Left colon (tissue), 2 donors: ENCODE data around the gene MYO3B. TPM values are rescaled to one million over a fixed set of nuclear protein-coding genes. Genes with fewer than 3 reads are reported as not detected.
"Not testable (repeated sequence)": the region's sequence is repeated elsewhere in the genome, so short reads cannot be mapped to it uniquely, and the experiment has no call there.

ENCODE experiments used
- ATAC-seq: fragments of 200-7000 bp; cut with Tn5 transposase; one replicate; pipeline ENCODE4 v1.9.1; 2020; ENCODE audit warnings: mild to moderate bottlenecking, moderate library complexity
- DNase-seq, 2 donors: peaks; one replicate each; pipeline ENCODE4 v3.0.0-alpha.2; 2020
- intact Hi-C, 2 donors: fragments of 100-400 bp; cut with DNase I in 1 of 2; cut with micrococcal nuclease in 1 of 2; formaldehyde crosslinking; loops; one replicate each; pipeline versions ENCODE4 v1.11.2 to v1.14.0; 2022; cut with DNase I, micrococcal nuclease
- total RNA-seq, 2 donors: library from RNA; stranded (reverse); fragmentation: NEBNext Ultra II Directional; extraction: Animal tissue kit (Norgen Biotek cat#: 25700); gene quantifications; one replicate each; pipeline ENCODE4 v1.2.1, GENCODE V29; 2021
- donor health status: DM: no; HTN: no; CAD: no.
- donor health status: DM: yes; HTN: yes; CAD: no.

MYO3B gene
- total RNA-seq, 2 donors from 2014 or later, result 0.09 TPM; not detected in 1

DNA sequence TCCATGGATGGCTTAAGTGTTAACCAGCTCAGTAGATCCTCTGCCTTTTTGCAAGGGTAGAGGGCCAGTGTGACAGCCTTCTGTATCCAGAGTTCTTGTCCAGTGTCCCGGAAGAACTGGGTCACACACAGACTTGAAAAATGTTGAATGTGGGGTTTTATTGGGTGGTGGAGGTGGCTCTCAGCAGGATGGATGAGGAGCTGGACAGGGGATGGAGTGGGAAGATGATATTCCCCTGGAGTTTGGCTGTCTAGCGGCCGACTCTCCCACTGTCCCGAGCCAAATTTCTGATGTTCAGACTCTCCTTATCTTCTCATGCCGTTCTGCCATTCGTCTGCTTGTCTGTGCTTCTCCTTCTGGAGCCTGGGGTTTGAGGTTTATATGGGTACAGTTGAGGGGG, 72.6 kb downstream of the MYO3B start:
- intact Hi-C loops, result no loop called here
- ATAC-seq, result no peak
- no peak for DNase-seq

DNA sequence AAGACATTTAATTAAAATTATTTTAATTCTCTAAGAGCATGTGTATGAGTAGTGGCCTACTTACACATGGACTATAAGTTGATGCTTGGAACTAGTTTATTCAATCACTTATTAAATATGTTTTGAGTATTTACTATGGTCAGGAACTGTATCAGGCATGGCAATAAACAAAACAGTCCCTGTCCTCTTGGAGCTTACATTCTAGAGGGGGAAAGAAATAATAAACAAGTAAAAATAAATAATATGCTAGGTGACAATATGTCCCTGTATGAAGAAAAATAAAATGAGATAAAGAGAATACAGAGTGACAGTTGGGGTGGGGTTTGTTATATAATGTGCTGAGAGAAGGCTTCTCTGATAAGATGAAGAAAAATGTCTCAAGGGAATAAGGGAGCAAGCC, 74.5 kb downstream of the MYO3B start:
- intact Hi-C loops, result no loop called here
- no peak for DNase-seq
- ATAC-seq, result no peak

DNA sequence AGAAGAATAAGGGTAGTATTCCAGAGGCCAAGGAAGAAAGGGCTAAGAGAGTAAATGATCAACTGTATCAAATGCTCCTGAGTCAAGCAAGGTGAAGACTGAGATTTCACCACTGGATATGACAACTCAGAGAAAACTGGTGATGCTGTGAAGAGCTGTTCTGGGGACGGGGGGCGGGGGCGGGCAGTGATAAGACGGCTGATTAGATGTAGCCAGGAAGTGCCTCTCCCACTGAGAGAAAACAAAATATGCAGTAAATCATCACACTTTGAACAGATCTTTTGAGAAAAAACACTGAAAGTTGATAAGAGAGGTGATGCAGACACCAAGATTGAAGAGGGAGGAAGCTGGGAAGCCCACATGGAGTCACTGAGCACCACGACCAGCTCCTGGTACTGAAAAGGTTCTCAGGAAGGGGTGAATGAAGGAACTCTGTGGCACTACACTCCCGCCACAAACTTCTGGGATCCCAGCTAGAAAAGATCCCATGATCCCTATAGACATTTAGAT, 75.8 kb downstream of the MYO3B start:
- DNase-seq (no peak), ATAC-seq (no peak)
- intact Hi-C loops, result no loop called here

DNA sequence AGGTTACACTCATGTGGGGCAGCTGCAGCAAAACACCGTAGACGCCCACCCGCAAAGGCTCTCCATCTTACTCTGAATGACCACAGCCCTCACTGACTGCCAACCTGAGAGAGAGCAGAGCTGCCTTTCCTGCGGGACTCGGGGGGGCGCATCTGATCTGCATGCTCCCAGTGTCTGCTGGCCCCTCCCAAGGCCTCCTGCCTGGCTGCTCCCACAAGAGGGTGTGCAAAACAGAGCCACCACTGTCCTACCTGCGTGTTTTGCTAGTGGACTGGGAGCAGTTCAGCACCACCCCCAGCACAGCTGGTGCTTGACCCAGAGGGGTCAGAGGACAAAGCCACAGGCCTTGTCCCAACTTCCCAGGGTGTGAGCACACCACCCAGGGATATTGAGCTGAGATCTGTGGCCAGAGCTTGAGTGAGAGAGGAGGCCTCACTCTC, 76.4 kb downstream of the MYO3B start:
- ATAC-seq, result no peak
- intact Hi-C loops, result no loop called here
- no peak for DNase-seq

DNA sequence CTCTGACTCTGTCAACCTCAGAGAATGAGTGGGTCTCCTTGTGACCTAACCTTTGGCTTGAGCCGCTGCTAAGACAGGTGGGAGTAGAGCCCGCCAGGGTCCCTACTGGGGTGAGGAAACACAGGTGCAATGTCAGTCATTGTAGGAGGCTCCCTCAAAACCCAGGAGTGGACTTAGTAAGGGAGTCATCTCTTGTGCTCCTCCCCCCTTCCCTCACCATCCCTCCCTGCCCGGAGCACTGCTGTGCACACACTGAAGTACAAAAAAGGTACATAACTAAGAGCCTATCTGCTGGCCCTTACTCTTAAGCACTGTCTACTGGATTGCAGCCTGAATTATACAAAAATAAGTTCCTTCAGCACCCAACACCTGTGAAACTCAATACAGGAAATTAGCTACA, 77.2 kb downstream of the MYO3B start:
- no peak for ATAC-seq
- DNase-seq, result no peak
- intact Hi-C loops, result no loop called here

DNA sequence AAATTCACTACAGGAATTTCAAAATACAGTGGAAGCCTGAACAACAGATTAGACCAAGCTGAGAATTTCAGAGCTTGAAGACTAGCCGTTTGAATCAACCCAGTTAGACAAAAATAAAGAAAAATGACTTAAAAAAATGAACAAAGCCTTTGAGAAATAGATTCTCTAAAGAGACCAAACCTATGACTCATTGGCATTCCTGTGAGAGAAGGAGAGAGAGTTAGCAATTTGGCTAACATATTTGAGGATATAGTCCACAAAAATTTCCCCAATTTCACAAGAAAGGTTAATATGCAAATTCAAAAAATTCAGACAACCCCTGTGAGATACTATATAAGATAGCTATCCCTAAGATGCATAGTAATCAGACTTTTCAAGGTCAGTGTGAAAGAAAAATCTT, 78.0 kb downstream of the MYO3B start:
- ATAC-seq, result no peak
- intact Hi-C loops, result no loop called here
- no peak for DNase-seq

DNA sequence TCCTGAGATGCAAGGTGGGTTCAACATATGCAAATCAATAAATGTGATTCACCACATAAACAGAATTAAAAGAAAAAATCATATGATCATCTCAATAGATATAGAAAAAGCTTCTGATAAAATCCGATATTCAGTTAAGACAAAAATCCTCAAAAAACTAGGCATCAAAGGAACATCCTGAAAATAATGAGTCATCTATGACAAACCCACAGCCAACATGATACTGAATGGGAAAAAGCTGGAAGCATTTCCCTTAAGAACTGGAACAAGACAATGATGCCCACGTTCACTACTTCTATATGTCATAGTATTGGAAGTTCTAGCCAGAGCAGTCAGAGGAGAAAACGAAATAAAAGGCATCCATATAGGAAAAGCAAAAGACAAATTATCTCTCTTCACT, 80.4 kb downstream of the MYO3B start:
- intact Hi-C loops, result no loop called here
- ATAC-seq (no peak), DNase-seq (no peak)

DNA sequence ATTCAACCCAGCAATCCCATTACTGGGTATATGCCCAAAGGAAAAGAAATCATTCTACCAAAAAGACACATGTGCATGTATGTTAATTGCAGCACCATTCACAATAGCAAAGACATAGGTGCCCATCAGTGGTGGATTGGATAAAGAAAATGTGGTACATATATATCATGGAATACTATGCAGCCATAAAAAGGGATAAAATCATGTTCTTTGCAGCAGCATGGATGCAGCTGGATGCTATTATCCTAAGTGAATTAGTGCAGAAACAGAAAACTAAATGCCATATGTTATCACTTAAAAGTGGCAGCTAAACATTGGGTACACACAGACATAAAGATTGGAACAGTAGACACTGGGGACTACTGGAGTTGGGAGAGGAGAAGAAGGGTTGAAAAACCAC, 82.2 kb downstream of the MYO3B start:
- no peak for ATAC-seq
- DNase-seq, result no peak
- intact Hi-C loops, result no loop called here

DNA sequence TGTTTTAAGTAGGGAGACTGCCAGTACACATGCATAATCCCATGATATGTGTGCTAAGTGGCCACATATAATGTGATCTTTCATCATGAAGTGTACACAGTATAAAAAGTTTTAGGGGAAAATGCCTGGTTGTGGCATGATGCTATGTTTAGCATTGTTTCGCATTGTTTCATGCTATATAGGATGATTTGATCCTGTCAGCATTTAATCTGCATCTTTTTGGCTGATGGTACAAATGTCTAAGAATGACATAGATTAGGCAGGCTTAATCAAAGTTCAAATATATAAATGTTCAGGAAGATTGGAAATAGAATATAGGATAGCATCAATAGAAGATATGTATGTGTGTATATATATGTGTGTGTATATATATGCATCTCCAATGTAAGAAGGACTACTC, 83.6 kb downstream of the MYO3B start:
- no peak for ATAC-seq
- no peak for DNase-seq
- intact Hi-C loops, result no loop called here

DNA sequence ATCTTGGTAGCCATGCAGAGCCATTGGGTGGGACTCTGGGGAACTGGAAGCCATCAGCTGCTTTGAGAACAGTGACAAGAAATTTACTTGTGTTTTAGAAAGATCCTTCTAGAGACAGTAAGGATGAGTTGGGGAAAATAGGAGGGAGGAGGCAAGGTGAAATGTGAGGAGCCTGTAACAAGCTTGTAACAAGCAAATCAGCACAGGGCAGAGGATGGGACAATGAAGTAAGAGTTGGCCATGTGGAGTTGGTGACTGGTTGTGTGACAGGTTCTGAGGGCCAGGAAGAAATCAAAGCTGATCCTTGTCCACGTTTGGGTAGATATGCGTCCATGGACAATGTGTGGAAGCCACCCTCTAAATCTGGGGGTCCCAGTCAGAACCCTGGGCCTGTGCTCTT, 84.4 kb downstream of the MYO3B start:
- intact Hi-C loops, result no loop called here
- ATAC-seq, result no peak
- DNase-seq, result no peak

DNA sequence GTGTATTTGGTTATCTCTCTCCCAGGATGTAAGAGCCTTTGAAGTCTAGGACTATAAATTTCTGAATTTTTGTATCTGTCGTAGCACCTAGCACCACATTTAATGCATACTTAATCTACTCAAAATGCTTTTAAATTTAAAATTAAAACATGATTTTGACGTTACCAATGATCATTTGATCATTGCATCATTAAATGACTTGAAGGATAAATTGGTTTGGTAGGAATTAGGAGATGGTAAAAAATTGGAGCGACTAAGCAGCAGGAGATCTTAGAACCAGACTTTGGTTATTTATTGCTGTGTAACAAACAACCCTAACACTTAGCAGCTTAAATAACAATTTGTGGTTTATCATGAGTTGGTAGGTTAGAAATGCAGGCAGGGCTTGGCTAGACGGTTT, 84.9 kb downstream of the MYO3B start:
- no peak for ATAC-seq
- intact Hi-C loops, result no loop called here
- no peak for DNase-seq

DNA sequence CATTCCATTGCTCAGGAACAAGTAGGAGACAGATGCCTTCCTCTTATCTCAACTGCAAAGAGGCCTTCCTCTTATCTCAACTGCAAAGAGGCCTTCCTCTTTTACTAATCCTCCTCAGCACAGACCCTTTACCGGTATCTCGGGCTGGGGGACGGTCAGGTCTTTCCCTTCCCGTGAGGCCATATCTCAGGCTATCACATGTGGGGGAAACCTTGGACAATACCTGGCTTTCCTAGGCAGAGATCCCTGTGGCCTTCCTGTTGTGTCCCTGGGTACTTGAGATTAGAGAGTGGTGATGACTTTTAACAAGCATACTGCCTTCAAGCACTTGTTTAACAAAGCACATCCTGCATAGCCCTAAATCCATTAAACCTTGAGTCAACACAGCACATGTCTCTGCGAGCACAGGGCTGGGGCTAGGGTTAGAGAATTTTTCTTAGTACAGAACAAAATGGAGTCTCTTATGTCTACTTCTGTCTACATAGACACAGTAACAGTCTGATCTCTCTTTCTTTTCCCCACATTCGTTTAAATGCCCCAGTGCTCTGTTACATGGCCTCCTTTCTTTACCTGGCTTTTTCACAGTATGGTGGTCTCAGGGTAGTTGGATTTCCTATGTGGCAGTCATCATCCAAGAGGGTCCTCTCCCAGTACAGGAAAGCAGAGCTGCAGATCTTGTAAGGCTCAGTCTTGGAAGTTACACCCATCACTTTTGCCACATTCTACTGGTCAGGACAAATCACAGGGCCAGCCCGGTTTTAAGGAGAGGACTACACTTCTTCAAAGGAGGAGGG, 86.0 kb downstream of the MYO3B start:
- ATAC-seq, DNase-seq, intact Hi-C loops: not testable (repeated sequence)

DNA sequence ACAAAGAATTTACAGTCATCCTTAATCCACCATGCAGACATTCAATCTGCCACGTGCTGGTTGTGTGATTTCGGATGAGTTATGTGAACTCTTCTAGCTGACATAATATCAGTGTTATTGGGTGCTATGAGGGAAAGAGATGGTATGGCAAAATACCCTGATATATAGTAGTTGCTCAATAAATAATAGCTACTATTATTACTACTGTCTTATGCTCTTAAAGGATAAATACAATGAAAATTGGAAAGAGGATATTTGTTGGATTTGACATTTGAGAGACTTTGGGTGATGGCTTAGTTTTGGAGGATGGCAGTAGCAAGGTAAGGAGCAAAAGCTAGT, 86.5 kb downstream of the MYO3B start:
- ATAC-seq, result no peak
- no peak for DNase-seq
- intact Hi-C loops, result no loop called here

DNA sequence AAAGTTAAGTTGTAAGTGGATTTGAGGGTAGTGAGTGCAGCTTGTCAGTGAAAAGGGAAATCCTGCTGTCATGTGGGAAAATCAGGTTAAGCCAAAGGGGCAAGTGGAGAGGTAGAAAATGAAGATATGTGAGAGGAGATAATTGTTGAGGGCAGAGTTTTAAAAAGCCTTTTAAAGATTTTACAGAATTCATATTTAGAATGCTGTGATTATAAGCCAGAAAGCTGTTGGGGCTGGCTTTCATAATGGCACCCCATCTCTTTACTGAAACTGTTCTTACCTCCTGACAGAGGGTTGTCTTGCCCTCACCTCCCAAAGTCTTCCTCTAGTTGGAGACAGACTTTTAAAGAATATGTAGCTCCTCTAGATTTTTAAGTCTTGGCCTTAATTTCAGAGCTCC, 86.9 kb downstream of the MYO3B start:
- no peak for ATAC-seq

DNA sequence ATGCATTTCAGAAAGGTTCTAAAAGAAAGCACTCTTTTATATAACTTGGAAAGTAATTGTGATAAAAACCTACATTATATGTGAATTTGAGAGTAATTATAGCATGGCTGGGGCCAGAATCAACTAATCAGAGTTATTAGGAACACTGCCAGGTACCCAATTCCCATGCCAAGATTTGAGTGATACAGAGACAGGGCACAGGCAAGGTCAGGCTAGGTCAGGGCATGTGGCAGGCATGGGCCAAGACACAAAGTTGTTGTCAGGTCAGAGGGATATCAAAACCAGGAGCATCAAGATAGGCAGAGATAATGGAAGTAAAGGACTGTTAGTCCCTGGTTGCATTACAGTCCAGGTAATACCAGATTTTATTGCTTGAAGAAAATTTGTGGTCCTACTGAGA, 87.4 kb downstream of the MYO3B start:
- intact Hi-C loops, result no loop called here
- ATAC-seq (no peak), DNase-seq (no peak)

More for the DNA sequence above, 86.9 kb downstream of the MYO3B start:
- no peak for DNase-seq
- intact Hi-C loops, result no loop called here

DNA sequence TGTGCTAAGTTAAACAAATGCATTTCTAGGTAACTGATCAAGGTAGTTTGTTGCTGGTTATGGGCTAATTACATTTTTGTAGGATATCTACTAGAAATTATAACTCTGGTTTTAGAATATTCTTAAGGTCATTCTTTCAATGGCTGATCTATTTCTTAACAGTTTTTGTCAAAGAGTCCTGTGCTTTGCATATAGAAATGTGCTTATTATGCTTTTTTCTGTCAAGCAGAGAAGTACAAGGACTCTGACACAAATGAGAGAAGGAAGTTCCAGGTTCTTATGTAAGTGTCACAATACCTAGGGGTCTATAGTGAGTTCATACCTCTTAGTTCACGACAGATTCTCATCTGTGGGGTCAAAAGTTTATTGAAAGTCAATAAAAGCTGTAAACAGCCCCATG, 88.4 kb downstream of the MYO3B start:
- DNase-seq (no peak), ATAC-seq (no peak)
- intact Hi-C loops, result no loop called here

DNA sequence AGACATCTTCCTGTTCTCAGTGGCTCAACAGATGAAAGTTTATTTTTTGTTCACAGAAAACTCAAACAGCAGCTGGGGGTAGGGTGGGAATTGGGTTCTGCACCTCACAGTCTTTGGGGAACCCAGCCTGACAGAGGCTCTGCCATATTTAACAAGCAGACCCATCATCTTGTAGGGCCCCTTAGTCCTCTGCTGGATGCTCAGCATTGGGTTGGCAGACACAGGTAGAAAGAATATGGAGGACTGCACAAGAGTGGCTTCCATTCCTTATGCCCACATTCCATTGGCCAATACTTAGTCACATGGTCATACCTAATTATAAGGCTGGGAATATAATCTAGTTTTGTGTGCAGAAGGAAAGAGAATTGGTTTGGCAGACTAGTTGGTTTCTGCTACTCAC, 89.1 kb downstream of the MYO3B start:
- ATAC-seq, result no peak
- intact Hi-C loops, result no loop called here
- no peak for DNase-seq

DNA sequence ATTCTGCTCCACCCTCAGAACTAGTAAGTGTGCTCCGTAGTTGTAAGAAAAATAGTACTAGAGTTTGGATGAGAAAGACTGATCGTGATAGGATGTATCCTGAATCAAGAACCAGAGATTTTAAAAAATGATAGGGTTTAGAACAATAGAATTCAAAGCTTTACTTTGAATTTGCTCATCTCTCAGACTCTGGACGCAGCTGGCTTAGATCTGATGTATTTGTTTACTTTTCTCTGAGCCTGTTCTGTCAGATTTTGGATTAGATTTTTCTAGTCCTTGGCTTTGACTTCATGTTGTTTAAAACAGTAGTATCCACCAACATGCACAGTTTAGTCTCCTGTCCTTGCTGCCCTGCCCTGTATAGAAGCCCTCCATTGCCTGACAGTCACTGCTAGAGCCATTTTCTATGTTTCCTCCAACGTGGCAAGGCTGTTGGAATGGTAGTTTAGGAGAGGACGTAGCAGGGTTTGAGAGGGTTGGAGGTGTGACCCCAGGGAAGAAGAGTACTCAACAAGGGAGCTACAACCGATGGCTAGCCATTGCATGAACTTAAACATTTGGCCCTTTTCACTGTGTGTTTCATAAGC, 92.4 kb downstream of the MYO3B start:
- no peak for DNase-seq
- ATAC-seq, result no peak
- intact Hi-C loops, result no loop called here

DNA sequence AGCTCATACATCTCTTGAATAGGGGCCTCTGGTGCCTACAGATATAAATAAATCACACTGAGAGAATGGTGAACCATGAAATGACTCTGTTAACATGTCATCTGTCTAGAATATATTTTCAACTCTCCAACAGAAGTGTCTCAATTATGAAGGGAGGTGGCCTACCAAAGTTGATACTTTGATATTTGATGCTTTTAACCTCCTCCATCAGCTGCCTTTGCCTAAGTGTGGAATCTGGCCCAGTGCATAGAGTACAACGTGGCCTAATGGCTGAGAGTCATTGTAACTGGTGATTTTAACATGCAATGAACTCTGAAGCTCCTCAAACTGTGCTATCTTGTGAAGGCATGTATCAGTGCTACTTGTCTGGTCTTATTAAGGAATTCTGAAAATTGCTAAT, 93.4 kb downstream of the MYO3B start:
- intact Hi-C loops, result no loop called here
- DNase-seq (no peak), ATAC-seq (no peak)

DNA sequence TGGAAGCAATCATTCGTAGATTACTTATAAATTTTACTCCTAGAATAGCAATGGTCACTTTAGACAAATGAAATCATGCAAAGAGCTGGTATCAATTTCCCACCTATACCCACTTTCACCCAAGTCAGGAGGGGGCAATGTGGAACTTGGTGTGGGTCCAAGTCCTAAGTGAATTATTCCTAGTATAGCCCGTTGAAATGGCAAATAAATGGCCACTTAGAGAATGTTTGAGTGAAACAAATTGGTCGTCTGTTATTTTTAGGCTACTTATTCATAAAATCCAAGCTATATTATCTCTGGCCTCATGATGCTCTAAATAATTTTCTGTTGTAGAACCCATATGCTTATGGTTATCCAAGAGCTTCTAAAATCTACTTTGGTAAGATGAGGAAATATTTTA, 98.1 kb downstream of the MYO3B start:
- ATAC-seq (no peak), DNase-seq (no peak)
- intact Hi-C loops, result no loop called here
